K562 (cell line): ENCODE data around the gene TBC1D17. TPM values are rescaled to one million over a fixed set of nuclear protein-coding genes. Genes with fewer than 3 reads are reported as not detected.
A peak's percentile ranks its signal among the peaks of the same experiment; 100 is the strongest.

Experiments used
- ATAC-seq: fragments of 200-7000 bp; cut with Tn5 transposase; 3 replicates; pipeline ENCODE4 v1.9.1; 2020; ENCODE audit warnings: moderate library complexity
- BruUV-seq: library from RNA; stranded (reverse); fragments of 400-500 nt; replicated peaks from 2 replicates; lab custom pipeline; 2021; lab: Mats Ljungman, UMichigan
- CTCF ChIA-PET: fragments of 300-600 bp; formaldehyde crosslinking; extraction: SDS; loops from one replicate; lab custom pipeline; 2021; ENCODE audit warnings: low intra/inter-chr PET ratio; lab: Yijun Ruan, JAX
- POLR2A ChIA-PET: fragments of 300-600, 350-650 bp; sonication (Branson Sonifier 250); formaldehyde crosslinking; extraction: SDS; loops from one replicate; lab custom pipeline; 2021; ENCODE audit warnings: antibody characterized with exemption, inconsistent platforms; lab: Yijun Ruan, JAX
- DNase-seq, 4 experiments: peaks; one replicate each; pipeline versions ENCODE4 v3.0.0 to v3.0.0-alpha.2; 2011 to 2018; ENCODE audit warnings: low spot score in 3 of 4, mixed read lengths in 3 of 4; ENCODE audit errors: extremely low read depth in 1 of 4
- FAIRE-seq: peaks from 2 replicates; lab custom pipeline; 2011; peaks lifted over from hg19 to GRCh38; lab: Jason Lieb, UNC
- H2AFZ ChIP-seq: 2 replicates; pipeline ENCODE4 v1.6.0; 2011; ENCODE audit warnings: low read depth, low read length, control low read depth, inconsistent platforms
- H3K27ac ChIP-seq: fragments of 200-600 bp; 3 replicates; pipeline ENCODE4 v1.8.0; 2011; ENCODE audit warnings: low read depth, mild to moderate bottlenecking, control low read depth, inconsistent platforms, low read length, moderate library complexity, mixed read lengths; ENCODE audit errors: extremely low read depth
- H3K27me3 ChIP-seq, 2 experiments: fragments of 300-600 bp in 1 of 2; 2 replicates in 1 of 2; 3 replicates in 1 of 2; pipeline versions ENCODE4 v1.6.0 to v1.8.0; 2011; ENCODE audit warnings: inconsistent platforms in 2 of 2, low read length in 2 of 2, mild to moderate bottlenecking in 1 of 2, mixed read lengths in 1 of 2, moderate library complexity in 1 of 2; ENCODE audit not compliant: control insufficient read depth in 2 of 2, insufficient read depth in 2 of 2
- H3K36me3 ChIP-seq: fragments of 300-600 bp; 3 replicates; pipeline ENCODE4 v1.8.0; 2011; ENCODE audit warnings: mild to moderate bottlenecking, low read length, inconsistent platforms; ENCODE audit not compliant: control insufficient read depth, insufficient read depth
- H3K4me1 ChIP-seq, 2 experiments: fragments of 200-600 bp in 1 of 2; replicated peaks in 1 of 2; 2 replicates in 1 of 2; 3 replicates in 1 of 2; pipeline versions ENCODE4 v1.5.1 to v1.8.0; 2011; ENCODE audit warnings: inconsistent platforms in 2 of 2, low read length in 2 of 2, mild to moderate bottlenecking in 1 of 2, mixed read lengths in 1 of 2, moderate library complexity in 1 of 2; ENCODE audit not compliant: control insufficient read depth in 2 of 2, insufficient read depth in 2 of 2
- H3K4me2 ChIP-seq: 2 replicates; pipeline ENCODE4 v1.6.1; 2011; ENCODE audit warnings: low read length, control low read depth, inconsistent platforms, mixed read lengths; ENCODE audit not compliant: insufficient read depth
- H3K4me3 ChIP-seq: fragments of 200-600 bp; sonication (generic), shearing (Covaris generic); 2 replicates; pipeline ENCODE4 v1.5.1; 2016; ENCODE audit warnings: control low read depth, inconsistent platforms
- H3K79me2 ChIP-seq: fragments of 200-600 bp; 3 replicates; pipeline ENCODE4 v1.8.0; 2011; ENCODE audit warnings: low read length, inconsistent platforms; ENCODE audit not compliant: control insufficient read depth, insufficient read depth
- H3K9ac ChIP-seq, 2 experiments: 2 replicates each; pipeline versions ENCODE4 v1.6.0 to v1.6.1; 2011; ENCODE audit warnings: low read depth in 2 of 2, low read length in 2 of 2, control low read depth in 1 of 2, inconsistent platforms in 1 of 2, mild to moderate bottlenecking in 1 of 2, mixed read lengths in 1 of 2; ENCODE audit not compliant: insufficient read depth in 1 of 2
- H3K9me1 ChIP-seq: one replicate; pipeline ENCODE4 v1.6.0; 2011; ENCODE audit warnings: inconsistent platforms, mild to moderate bottlenecking, low read length, moderate library complexity; ENCODE audit not compliant: control insufficient read depth, insufficient read depth
- H3K9me3 ChIP-seq: replicated peaks from 2 replicates; pipeline ENCODE4 v1.5.1; 2011; ENCODE audit warnings: low read depth, low read length, inconsistent platforms; ENCODE audit not compliant: control insufficient read depth, insufficient read depth
- H4K20me1 ChIP-seq: replicated peaks from 2 replicates; pipeline ENCODE4 v1.6.1; 2011; ENCODE audit warnings: low read length, inconsistent platforms, mixed read lengths; ENCODE audit not compliant: control insufficient read depth, insufficient read depth
- ARNT ChIP-seq, 2 experiments: fragments of 450-650 bp; IDR thresholded peaks; 2 replicates each; pipeline ENCODE4 v1.6.1; 2016; ENCODE audit warnings: mild to moderate bottlenecking in 1 of 2
- CHD4 ChIP-seq: fragments of 200-600 bp; sonication (generic); IDR thresholded peaks from 3 replicates; pipeline ENCODE4 v1.6.1; 2012; ENCODE audit warnings: low read depth, mild to moderate bottlenecking, mixed read lengths, low read length, inconsistent platforms; ENCODE audit not compliant: insufficient read depth, insufficient replicate concordance, poor library complexity, severe bottlenecking
- ETS1 ChIP-seq: conservative IDR thresholded peaks from 2 replicates; pipeline ENCODE4 v1.6.1; 2011; ENCODE audit warnings: low read depth, mild to moderate bottlenecking, low read length; ENCODE audit not compliant: control insufficient read depth
- GATAD2B ChIP-seq: fragments of 450-650 bp; IDR thresholded peaks from 2 replicates; pipeline ENCODE4 v1.6.1; 2017; ENCODE audit warnings: mild to moderate bottlenecking, borderline replicate concordance
- HCFC1 ChIP-seq: IDR thresholded peaks from 2 replicates; pipeline ENCODE4 v1.6.1; 2012; ENCODE audit warnings: low read depth, low read length, improper control_type of control experiment
- KDM1A ChIP-seq, 2 experiments: fragments of 450-650 bp; IDR thresholded peaks; 2 replicates each; pipeline ENCODE4 v1.6.1; 2016; ENCODE audit warnings: mild to moderate bottlenecking in 2 of 2
- KLF6 ChIP-seq: fragments of 250-450 bp; sonication (Bioruptor Pico); IDR thresholded peaks from 2 replicates; pipeline ENCODE4 v1.4.0; 2020; ENCODE audit warnings: mild to moderate bottlenecking, moderate library complexity, borderline replicate concordance
- MTA1 ChIP-seq: fragments of 450-650 bp; IDR thresholded peaks from 2 replicates; pipeline ENCODE4 v1.6.1; 2017; ENCODE audit warnings: borderline replicate concordance
- MXD1 ChIP-seq: fragments of 250-450 bp; sonication (Bioruptor Pico); IDR thresholded peaks from 2 replicates; pipeline ENCODE4 v1.8.0; 2021; ENCODE audit warnings: borderline replicate concordance, mild to moderate bottlenecking, moderate library complexity; ENCODE audit not compliant: poor library complexity, severe bottlenecking
- POLR2A ChIP-seq: fragments of 450-650 bp; conservative IDR thresholded peaks from 2 replicates; pipeline ENCODE4 v1.6.1; 2016
- RBM34 ChIP-seq: fragments of 200-400 bp; formaldehyde crosslinking; IDR thresholded peaks from 2 replicates; pipeline ENCODE4 v1.6.1; 2018; ENCODE audit warnings: low read length, borderline replicate concordance; ENCODE audit not compliant: insufficient read depth
- STAT5B ChIP-seq: fragments of 250-450 bp; sonication (Bioruptor Pico); IDR thresholded peaks from 2 replicates; pipeline ENCODE4 v1.8.0; 2021; ENCODE audit warnings: mild to moderate bottlenecking, inconsistent platforms
- U2AF1 ChIP-seq: fragments of 200-400 bp; formaldehyde crosslinking; optimal IDR thresholded peaks from 2 replicates; pipeline ENCODE3; 2017; ENCODE audit warnings: mild to moderate bottlenecking, low read depth, low read length, moderate library complexity
- ZBTB17 ChIP-seq: fragments of 450-650 bp; formaldehyde crosslinking; IDR thresholded peaks from 2 replicates; pipeline ENCODE4 v1.4.0; 2020; ENCODE audit warnings: mild to moderate bottlenecking
- ZNF121 ChIP-seq: sonication (generic); formaldehyde crosslinking; conservative IDR thresholded peaks from 2 replicates; pipeline ENCODE4 v1.8.0; 2022; ENCODE audit warnings: missing genetic modification reagents
- ZNF830 ChIP-seq: fragments of 250-450 bp; sonication (Bioruptor Pico); IDR thresholded peaks from 2 replicates; pipeline ENCODE4 v1.5.0; 2021; ENCODE audit warnings: mild to moderate bottlenecking
- ZZZ3 ChIP-seq: fragments of 450-650 bp; IDR thresholded peaks from 2 replicates; pipeline ENCODE4 v1.6.1; 2016; ENCODE audit warnings: antibody characterized with exemption, mild to moderate bottlenecking, moderate library complexity
- WGBS: fragments of 100-300 bp; shearing (Covaris generic); methylation state at CpG from one replicate; pipeline ENCODE4 v1.1.6; 2016; ENCODE audit warnings: low coverage, mixed read lengths; ENCODE audit not compliant: insufficient coverage; ENCODE audit errors: missing lambda C conversion rate; 5-methylcytosine and 5-hydroxymethylcytosine counted together
- in situ Hi-C: fragments of 300-500 bp; cut with MboI; formaldehyde crosslinking; loops from 4 replicates; pipeline ENCODE4 v1.15.0; 2018; ENCODE audit warnings: inconsistent platforms, mixed read lengths
- intact Hi-C: fragments of 100-400 bp; cut with micrococcal nuclease; formaldehyde crosslinking; loops from 2 replicates; pipeline ENCODE4 v1.14.2; 2022
- polyA plus RNA-seq, 8 experiments: library from polyadenylated mRNA; depleted of rRNA in 4 of 8; stranded (reverse) in 5 of 8; unstranded in 3 of 8; fragments of >200 nt; fragmentation: Nextera tagmentation in 2 of 8; fragmentation: Illumina TruSeq in 1 of 8; extraction: Ambion mirVana in 2 of 8; extraction: Trizol in 1 of 8; gene quantifications; 2 replicates each; pipeline versions ENCODE4 v1.2.1 to v1.2.3, GENCODE V29; 2011 to 2014; ENCODE audit warnings: inconsistent platforms in 1 of 8, missing spikeins in 1 of 8
- total RNA-seq, 7 experiments: library from RNA; depleted of rRNA in 6 of 7; stranded (reverse); fragments of >200 nt in 6 of 7; fragmentation: Illumina TruSeq in 2 of 7; extraction: Trizol in 2 of 7; gene quantifications; 2 replicates each; pipeline versions ENCODE4 v1.2.1 to v1.2.3, GENCODE V29; 2011 to 2021; ENCODE audit warnings: low replicate concordance in 1 of 7

TBC1D17 gene
- total and polyA plus RNA-seq, 9 of the 15 experiments (the other 6 are each of a cell fraction or from before 2014, with no cell fraction given) = 0.42 to 16.0 (median 3.8) TPM

- 96% methylated on average over 10 of the region's 12 CpGs for WGBS
- POLR2A ChIA-PET = interaction anchor here (1.4 to 2.1 kb wide), 2 partner anchors 12 to 20 kb away, joined by 5 to 7 read pairs; partner anchors contain the start of gene PTOV1
- peaks cover 88% of the 10 kb centered on the region; the same call in 2 of the 3 replicates for H3K36me3 ChIP-seq
- H2AFZ ChIP-seq = no peak overlapping the region
- H3K9ac ChIP-seq = peak overlapping the region in 1 of 2 experiments; percentile 1; a peak in 1 of 4 replicates
- intact Hi-C loops (no loop called here), in situ Hi-C loops (no loop called here)
- H3K9me1 ChIP-seq = no peaks in the 10 kb centered on the region
- no peak for DNase-seq
- H3K4me3 ChIP-seq = no peak overlapping the region
- TF ChIP-seq POLR2A (no peak), CHD4 (no peak), ZBTB17 (no peak), HCFC1 (no peak), KDM1A (IDR thresholded peaks at IDR 0.05) (no peak), GATAD2B (no peak), ZNF121 (CRISPR knock-in tag) (no peak), ZNF830 (CRISPR knock-in tag) (no peak), MXD1 (CRISPR knock-in tag) (no peak), MTA1 (no peak), ETS1 (no peak), KLF6 (no peak), RBM34 (no peak), U2AF1 (no peak), ARNT (IDR thresholded peaks at IDR 0.05) (no peak), STAT5B (CRISPR knock-in tag) (no peak), ZZZ3 (no peak)
- no peaks in the 10 kb centered on the region for H3K27me3 ChIP-seq
- H3K79me2 ChIP-seq = no peaks in the 10 kb centered on the region; the same call in 2 of the 3 replicates
- H3K4me2 ChIP-seq = no peak overlapping the region
- no peak overlapping the region for H3K27ac ChIP-seq
- no peaks in the 10 kb centered on the region for H3K9me3 ChIP-seq
- CTCF ChIA-PET = no interaction called here
- BruUV-seq = no TSS peak
- no peaks in the 10 kb centered on the region for H4K20me1 ChIP-seq
- ATAC-seq = no peak
- no peak for FAIRE-seq
- H3K4me1 ChIP-seq = peaks cover 0 to 21% of the 10 kb centered on the region in 2 experiments; a peak in 2 of 5 replicates
Measured at GRCh38 chr19:49830766-49831165, 46.7 kb upstream of the TBC1D17 start.
